B cell (primary cell): ENCODE results near the gene MAPRE2. TPM values are rescaled to one million over a fixed set of nuclear protein-coding genes. Genes with fewer than 3 reads are reported as not detected.
"Not testable (repeated sequence)": the region's sequence is repeated elsewhere in the genome, so short reads cannot be mapped to it uniquely, and the experiment has no call there.

Experiments
- ATAC-seq: fragments of 200-7000 bp; cut with Tn5 transposase; one replicate; pipeline ENCODE4 v1.10.0; 2021; ENCODE audit warnings: low read depth, mild to moderate bottlenecking, moderate number of reproducible peaks, moderate library complexity
- CTCF ChIA-PET: fragments of 350-600 bp; sonication (Branson Sonifier 250); formaldehyde crosslinking; loops from one replicate; lab custom pipeline; 2021; ENCODE audit warnings: antibody characterized with exemption, inconsistent platforms; lab: Charles Lee
- POLR2A ChIA-PET: fragments of 350-600 bp; sonication (Branson Sonifier 250); formaldehyde crosslinking; loops from one replicate; lab custom pipeline; 2021; ENCODE audit warnings: antibody characterized with exemption; lab: Charles Lee
- DNase-seq: peaks from one replicate; pipeline ENCODE4 v3.0.0; 2013
- H2AFZ ChIP-seq: 2 replicates; pipeline ENCODE4 v1.6.1; 2012; ENCODE audit warnings: mild to moderate bottlenecking, low read depth, low read length; ENCODE audit not compliant: insufficient read depth, poor library complexity, severe bottlenecking
- H3K27ac ChIP-seq, 2 donors: 1 replicate in 1 of 2; 2 replicates in 1 of 2; pipeline ENCODE4 v1.5.1; 2012 to 2013; ENCODE audit warnings: low read length in 2 of 2, mild to moderate bottlenecking in 2 of 2, moderate library complexity in 1 of 2
- H3K27me3 ChIP-seq, 4 experiments: fragments of 200-600 bp in 1 of 4; sonication (generic) in 1 of 4; replicated peaks in 1 of 4; 1 replicate in 2 of 4; 2 replicates in 2 of 4; pipeline versions ENCODE4 v1.6.1 to v1.7.0; 2013 to 2016; ENCODE audit warnings: low read length in 3 of 4, mild to moderate bottlenecking in 2 of 4, mixed read lengths in 1 of 4, moderate library complexity in 1 of 4; ENCODE audit not compliant: insufficient read depth in 4 of 4, control insufficient read depth in 3 of 4; ENCODE audit errors: control extremely low read depth in 1 of 4
- H3K36me3 ChIP-seq, 2 experiments: replicated peaks in 1 of 2; 1 replicate in 1 of 2; 2 replicates in 1 of 2; pipeline versions ENCODE4 v1.6.1 to v1.7.1; 2013; ENCODE audit warnings: low read length in 1 of 2; ENCODE audit not compliant: insufficient read depth in 2 of 2, control insufficient read depth in 1 of 2; ENCODE audit errors: control extremely low read depth in 1 of 2, extremely low read depth in 1 of 2
- H3K4me1 ChIP-seq, 2 donors: fragments of 200-600 bp in 1 of 2; sonication (generic) in 1 of 2; 1 replicate in 1 of 2; 2 replicates in 1 of 2; pipeline versions ENCODE4 v1.5.1 to v1.6.1; 2013 to 2017; ENCODE audit warnings: low read length in 2 of 2; ENCODE audit not compliant: control insufficient read depth in 2 of 2, insufficient read depth in 2 of 2
- H3K4me2 ChIP-seq: replicated peaks from 2 replicates; pipeline ENCODE3; 2012; ENCODE audit warnings: mild to moderate bottlenecking, low read depth, low read length; ENCODE audit not compliant: poor library complexity, severe bottlenecking
- H3K4me3 ChIP-seq, 5 experiments: fragments of 200-600 bp in 1 of 5; sonication (generic) in 1 of 5; 1 replicate in 3 of 5; 2 replicates in 2 of 5; pipeline versions ENCODE4 v1.5.1 to v1.7.0; 2011 to 2016; ENCODE audit warnings: low read length in 4 of 5, mild to moderate bottlenecking in 4 of 5, low read depth in 2 of 5, control low read depth in 1 of 5, moderate library complexity in 1 of 5; ENCODE audit not compliant: insufficient read depth in 1 of 5; ENCODE audit errors: control extremely low read depth in 1 of 5, extremely low read depth in 1 of 5
- H3K79me2 ChIP-seq: fragments of 200-600 bp; sonication (generic); one replicate; pipeline ENCODE4 v1.6.0; 2016; ENCODE audit warnings: low read length; ENCODE audit not compliant: control insufficient read depth, insufficient read depth
- H3K9ac ChIP-seq: fragments of 200-600 bp; sonication (generic); 2 replicates; pipeline ENCODE4 v1.6.1; 2017; ENCODE audit warnings: mild to moderate bottlenecking, low read length, moderate library complexity
- H3K9me3 ChIP-seq, 3 donors: one replicate each; pipeline versions ENCODE4 v1.6.1 to v1.7.1; 2013; ENCODE audit warnings: low read length in 2 of 3; ENCODE audit not compliant: control insufficient read depth in 2 of 3, insufficient read depth in 1 of 3; ENCODE audit errors: control extremely low read depth in 1 of 3
- H4K20me1 ChIP-seq: 2 replicates; pipeline ENCODE4 v1.6.0; 2012; ENCODE audit warnings: mild to moderate bottlenecking, low read length; ENCODE audit not compliant: insufficient read depth, control insufficient read depth, poor library complexity, severe bottlenecking
- H3K27ac Mint-ChIP-seq: one replicate; pipeline ENCODE4 v1.8.0; 2021; ENCODE audit warnings: mixed read lengths
- H3K27me3 Mint-ChIP-seq: one replicate; pipeline ENCODE4 v1.8.0; 2021; ENCODE audit warnings: mixed read lengths
- H3K4me1 Mint-ChIP-seq: one replicate; pipeline ENCODE4 v1.8.0; 2021; ENCODE audit warnings: mixed read lengths
- H3K4me3 Mint-ChIP-seq: one replicate; pipeline ENCODE4 v1.8.0; 2021; ENCODE audit warnings: mixed read lengths
- H3K9me3 Mint-ChIP-seq: one replicate; pipeline ENCODE4 v1.8.0; 2022; ENCODE audit warnings: mixed read lengths; ENCODE audit not compliant: insufficient read depth
- CTCF ChIP-seq: fragments of 200-600 bp; IDR thresholded peaks from one replicate; pipeline ENCODE4 v1.8.0; 2022; ENCODE audit warnings: antibody characterized with exemption, mild to moderate bottlenecking
- EZH2 ChIP-seq: IDR thresholded peaks from 2 replicates; pipeline ENCODE4 v1.6.1; 2012; ENCODE audit warnings: borderline replicate concordance, low read depth, mild to moderate bottlenecking, moderate library complexity, low read length; ENCODE audit not compliant: insufficient read depth, poor library complexity, severe bottlenecking
- WGBS: methylation state at CpG from one replicate; pipeline ENCODE4 v1.1.5; 2013; ENCODE audit warnings: missing lambda C conversion rate; ENCODE audit not compliant: insufficient coverage; 5-methylcytosine and 5-hydroxymethylcytosine counted together
- intact Hi-C: fragments of 100-400 bp; cut with micrococcal nuclease; formaldehyde crosslinking; loops from one replicate; pipeline ENCODE4 v1.10.0; 2022
- polyA plus RNA-seq: library from polyadenylated mRNA; depleted of rRNA; stranded (reverse); fragments of >200 nt; gene quantifications from 2 replicates; pipeline ENCODE4 v1.2.3, GENCODE V29; 2012
- total RNA-seq, 2 donors: library from RNA; stranded (reverse); fragments of 120-200 nt in 1 of 2; gene quantifications; 1 replicate in 1 of 2; 2 replicates in 1 of 2; pipeline versions ENCODE4 v1.2.3 to v1.2.4, GENCODE V29; 2013 to 2022

MAPRE2 gene
- total and polyA plus RNA-seq, 2 donors (not counting 1 experiment from before 2014, with no cell fraction given), result 36.7 to 63.3 TPM

GRCh38 chr18:35107216-35107615, 66.0 kb downstream of the MAPRE2 start:
- POLR2A ChIA-PET, result no interaction called here
- Histone ChIP-seq H2AFZ (no peak overlapping the region), H3K4me2 (no peak overlapping the region), H3K9me3 (peaks cover 0 to 4% (median 2%) of the 10 kb centered on the region in 3 donors), H3K4me1 (peaks cover 0 to 19% of the 10 kb centered on the region in 2 donors), H3K27ac (no peak overlapping the region), H3K36me3 (peaks cover 2 to 28% of the 10 kb centered on the region in 2 experiments), H3K4me3 (no peak overlapping the region), H3K27me3 (no peaks in the 10 kb centered on the region), H3K9ac (no peak overlapping the region), H4K20me1 (peaks cover 17% of the 10 kb centered on the region), H3K79me2 (peaks cover 87% of the 10 kb centered on the region)
- intact Hi-C loops, result loop anchor here (5.0 kb wide), 1 partner anchor 35 kb away; no protein-coding TSS in a partner anchor
- TF ChIP-seq EZH2 (no peak), CTCF (no peak)
- DNase-seq (no peak), ATAC-seq (no peak)
- no peaks in the 10 kb centered on the region for H3K27me3 Mint-ChIP-seq
- no peak overlapping the region for H3K27ac Mint-ChIP-seq
- CTCF ChIA-PET, result interaction anchor here (0.9 to 2.0 kb wide), 2 partner anchors 81 to 101 kb away, joined by 4 to 7 read pairs; no protein-coding TSS in a partner anchor
- H3K9me3 Mint-ChIP-seq, result no peaks in the 10 kb centered on the region
- peaks cover 48% of the 10 kb centered on the region for H3K4me1 Mint-ChIP-seq
- no peak overlapping the region for H3K4me3 Mint-ChIP-seq

- H3K4me3 Mint-ChIP-seq, H3K4me2 ChIP-seq, ATAC-seq, CTCF ChIA-PET, H3K9ac ChIP-seq, H3K27me3 Mint-ChIP-seq, H3K4me3 ChIP-seq, POLR2A ChIA-PET, H2AFZ ChIP-seq, H3K27ac ChIP-seq, H3K9me3 ChIP-seq, H3K9me3 Mint-ChIP-seq, H3K27me3 ChIP-seq, DNase-seq: not testable (repeated sequence)
- 80% methylated on average over 1 of the region's 1 CpG for WGBS
- peaks cover 2 to 21% of the 10 kb centered on the region in 2 experiments for H3K36me3 ChIP-seq
- intact Hi-C loops, result loop anchor here (5.0 kb wide), 1 partner anchor 36 kb away; no protein-coding TSS in a partner anchor
- Mint-ChIP-seq H3K4me1 (peaks cover 53% of the 10 kb centered on the region), H3K27ac (peak overlapping the region; percentile 62)
- H4K20me1 ChIP-seq, result peaks cover 26% of the 10 kb centered on the region
- peaks cover 0 to 19% of the 10 kb centered on the region in 2 donors for H3K4me1 ChIP-seq
- H3K79me2 ChIP-seq, result peaks cover 90% of the 10 kb centered on the region
These were observed 66.9 kb downstream of the MAPRE2 start for GRCh38 chr18:35108088-35108487.
